Breast epithelium (tissue), 4 donors: ENCODE measurements around the gene SFTPA1. TPM values are rescaled to one million over a fixed set of nuclear protein-coding genes. Genes with fewer than 3 reads are reported as not detected.
"Not testable (repeated sequence)": the region's sequence is repeated elsewhere in the genome, so short reads cannot be mapped to it uniquely, and the experiment has no call there.

Experiments used
- DNase-seq, 2 donors: peaks; one replicate each; pipeline ENCODE4 v3.0.0-alpha.2; 2019; ENCODE audit warnings: low spot score in 2 of 2
- H3K27ac ChIP-seq, 2 donors: fragments of 200-600 bp; sonication (generic) in 1 of 2; one replicate each; pipeline ENCODE4 v1.5.1; 2016 to 2019; ENCODE audit warnings: mild to moderate bottlenecking in 1 of 2
- H3K27me3 ChIP-seq, 2 donors: fragments of 200-600 bp; sonication (generic) in 1 of 2; one replicate each; pipeline versions ENCODE4 v1.5.1 to v1.6.0; 2017 to 2019; ENCODE audit warnings: control low read depth in 1 of 2, mild to moderate bottlenecking in 1 of 2
- H3K36me3 ChIP-seq: fragments of 200-600 bp; one replicate; pipeline ENCODE4 v1.5.1; 2019
- H3K4me1 ChIP-seq, 2 donors: fragments of 200-600 bp; sonication (generic); one replicate each; pipeline ENCODE4 v1.5.1; 2016 to 2019; ENCODE audit warnings: control low read depth in 1 of 2
- H3K4me3 ChIP-seq, 3 donors: fragments of 200-600 bp; sonication (generic); 1 replicate in 2 of 3; 2 replicates in 1 of 3; pipeline ENCODE4 v1.5.1; 2016 to 2019; ENCODE audit warnings: mild to moderate bottlenecking in 3 of 3, moderate library complexity in 2 of 3
- H3K9me3 ChIP-seq, 2 donors: fragments of 200-600 bp; sonication (generic) in 1 of 2; one replicate each; pipeline ENCODE4 v1.5.1; 2016 to 2019; ENCODE audit warnings: control low read depth in 1 of 2
- CTCF ChIP-seq, 3 donors: fragments of 450-650 bp; IDR thresholded peaks; one replicate each; pipeline ENCODE4 v1.5.1; 2016 to 2017; ENCODE audit warnings: antibody characterized with exemption in 3 of 3, mild to moderate bottlenecking in 3 of 3, moderate library complexity in 3 of 3
- POLR2A ChIP-seq: fragments of 450-650 bp; IDR thresholded peaks from one replicate; pipeline ENCODE4 v1.6.1; 2016; ENCODE audit warnings: antibody characterized with exemption, mild to moderate bottlenecking, moderate library complexity
- POLR2AphosphoS5 ChIP-seq, 3 donors: sonication (generic); formaldehyde crosslinking; IDR thresholded peaks; one replicate each; pipeline ENCODE4 v1.6.1; 2017; ENCODE audit warnings: antibody characterized with exemption in 3 of 3
- intact Hi-C: fragments of 100-400 bp; cut with DNase I; formaldehyde crosslinking; loops from one replicate; pipeline ENCODE4 v1.15.1; 2023; ENCODE audit warnings: low total_unique reads
- total RNA-seq, 3 donors: library from RNA; depleted of rRNA; stranded (reverse); fragments of >200 nt; gene quantifications; one replicate each; pipeline ENCODE4 v1.1.0, GENCODE V29; 2016

SFTPA1 gene
- total RNA-seq, 3 donors from 2014 or later, result not detected

DNA sequence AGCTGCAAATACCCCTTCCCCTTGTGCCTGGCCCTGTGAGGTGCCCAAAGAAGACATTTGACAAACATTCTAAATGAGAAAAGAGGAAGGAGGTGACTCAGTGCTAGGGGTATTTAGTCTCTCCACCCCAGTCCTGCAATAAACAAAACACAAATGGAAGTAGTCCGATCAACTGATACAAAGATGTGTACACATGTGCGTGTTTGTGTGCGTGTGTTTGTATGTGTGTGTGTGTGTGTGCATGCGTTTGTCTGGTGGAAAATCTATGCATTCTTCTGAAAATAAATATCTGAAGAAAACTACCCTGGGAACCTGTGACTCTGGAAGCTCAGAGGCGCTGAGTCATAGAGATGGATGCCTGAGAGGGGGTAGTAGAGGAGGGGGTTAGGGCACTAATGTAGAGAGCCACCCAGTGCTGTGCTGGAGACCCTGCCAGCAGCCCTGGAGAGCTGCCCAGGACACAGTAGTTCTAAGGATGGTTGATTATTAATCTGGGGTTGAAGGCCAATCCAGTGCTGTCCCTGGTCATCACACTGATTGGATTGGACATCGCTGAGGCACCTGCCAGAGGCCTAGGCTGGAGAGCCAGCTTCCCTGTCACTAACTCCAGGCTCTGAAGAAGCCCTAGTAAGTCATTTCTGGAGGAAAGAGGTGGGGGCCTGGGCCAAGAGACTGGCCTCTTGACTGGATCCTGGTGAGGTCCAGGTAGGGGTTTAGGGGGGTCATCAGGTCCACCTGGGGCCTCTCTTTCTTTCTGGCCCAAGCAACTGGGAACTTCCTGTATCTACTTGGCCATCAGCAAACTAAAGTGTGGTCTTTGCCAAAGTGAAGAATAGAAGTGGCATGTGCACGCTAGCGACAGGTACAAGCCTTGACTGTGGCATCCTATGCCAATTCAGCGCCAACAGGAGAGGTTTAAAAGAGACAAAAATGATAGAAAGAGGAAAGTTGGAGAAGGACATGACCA, 18.5 kb downstream of the SFTPA1 start:
- intact Hi-C loops, result no loop called here
- no peak for DNase-seq
- no peak for TF ChIP-seq POLR2A
- TF ChIP-seq POLR2AphosphoS5 (IDR thresholded peaks at IDR 0.05), result no peak
- no peak for TF ChIP-seq CTCF (IDR thresholded peaks at IDR 0.05)
- no peak overlapping the region for H3K27ac ChIP-seq
- no peaks in the 10 kb centered on the region for H3K9me3 ChIP-seq
- H3K27me3 ChIP-seq, result no peaks in the 10 kb centered on the region
- no peak overlapping the region for H3K4me3 ChIP-seq
- no peaks in the 10 kb centered on the region for H3K4me1 ChIP-seq
- H3K36me3 ChIP-seq, result no peaks in the 10 kb centered on the region

- H3K27me3 ChIP-seq, result no peaks in the 10 kb centered on the region
- no peak overlapping the region for H3K27ac ChIP-seq
- no peak for DNase-seq
- TF ChIP-seq POLR2AphosphoS5 (IDR thresholded peaks at IDR 0.05) (no peak), CTCF (IDR thresholded peaks at IDR 0.05) (no peak), POLR2A (no peak)
- intact Hi-C loops, result no loop called here
- H3K4me3 ChIP-seq, result no peak overlapping the region
- no peaks in the 10 kb centered on the region for H3K36me3 ChIP-seq
- H3K9me3 ChIP-seq, result no peaks in the 10 kb centered on the region
- H3K4me1 ChIP-seq, result no peaks in the 10 kb centered on the region
Observed at GRCh38 chr10:79629955-79630327, 19.2 kb downstream of the SFTPA1 start.

- DNase-seq, H3K9me3 ChIP-seq, H3K36me3 ChIP-seq, intact Hi-C loops, H3K4me3 ChIP-seq, H3K27ac ChIP-seq, H3K27me3 ChIP-seq, H3K4me1 ChIP-seq: not testable (repeated sequence)
Observed at GRCh38 chr10:79636654-79637199, 26.0 kb downstream of the SFTPA1 start.

- DNase-seq, result no peak
- intact Hi-C loops, result no loop called here
- H3K9me3 ChIP-seq, result no peaks in the 10 kb centered on the region
- H3K36me3 ChIP-seq, result no peaks in the 10 kb centered on the region
- no peak overlapping the region for H3K27ac ChIP-seq
- H3K4me1 ChIP-seq, result no peaks in the 10 kb centered on the region
- no peak for TF ChIP-seq POLR2AphosphoS5 (IDR thresholded peaks at IDR 0.05)
- TF ChIP-seq CTCF (IDR thresholded peaks at IDR 0.05), result no peak
- no peak for TF ChIP-seq POLR2A
- no peak overlapping the region for H3K4me3 ChIP-seq
- no peaks in the 10 kb centered on the region for H3K27me3 ChIP-seq
Observed at GRCh38 chr10:79638318-79638717, 27.6 kb downstream of the SFTPA1 start.

DNA sequence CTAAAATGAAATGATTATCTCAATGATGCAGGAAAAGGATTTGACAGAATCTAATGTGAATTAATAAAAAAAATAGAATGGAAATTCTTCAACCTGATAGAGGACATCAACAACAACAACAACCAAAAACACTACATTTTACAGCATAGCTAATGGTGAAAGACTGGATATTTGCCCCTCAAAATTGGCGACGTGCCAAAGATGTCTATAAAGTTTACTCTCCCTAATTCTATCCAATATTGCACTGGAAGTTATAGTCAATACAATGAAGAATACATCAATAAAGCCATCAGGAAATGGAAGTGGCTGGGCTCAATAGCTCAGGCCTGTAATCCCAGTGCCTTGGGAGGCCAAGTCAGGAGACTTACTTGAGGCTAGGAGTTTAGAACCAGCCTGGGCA, 42.0 kb downstream of the SFTPA1 start:
- H3K27ac ChIP-seq, H3K9me3 ChIP-seq, H3K4me1 ChIP-seq, H3K4me3 ChIP-seq, intact Hi-C loops, DNase-seq, H3K36me3 ChIP-seq, H3K27me3 ChIP-seq: not testable (repeated sequence)

GRCh38 chr10:79663287-79663686, 52.5 kb downstream of the SFTPA1 start:
- H3K4me3 ChIP-seq, DNase-seq, H3K27ac ChIP-seq, H3K27me3 ChIP-seq, intact Hi-C loops, H3K9me3 ChIP-seq, H3K36me3 ChIP-seq, H3K4me1 ChIP-seq: not testable (repeated sequence)

- DNase-seq, H3K9me3 ChIP-seq, H3K4me3 ChIP-seq, H3K36me3 ChIP-seq, H3K27me3 ChIP-seq, H3K4me1 ChIP-seq, H3K27ac ChIP-seq, intact Hi-C loops: not testable (repeated sequence)
Observed at GRCh38 chr10:79664686-79665085, 53.9 kb downstream of the SFTPA1 start.

Other genes starting within 250 kb of the SFTPA1 start
- gene ZCCHC24, start 165.3 kb upstream of the SFTPA1 start, total RNA-seq, result 10 to 100 TPM; 18.7 to 50.8 (median 48.8) TPM
- gene EIF5AL1, start 98.4 kb upstream of the SFTPA1 start, total RNA-seq, result under 1 TPM; under 0.01 to 0.16 (median 0.15) TPM
- gene SFTPA2, start 50.5 kb upstream of the SFTPA1 start, total RNA-seq, result under 1 TPM in 1 of 3 donors, not detected in 2; 0.98 TPM
- under 1 TPM; 0.16 to 0.59 (median 0.33) TPM for gene NUTM2B, start 92.3 kb downstream of the SFTPA1 start, total RNA-seq
- gene NUTM2E, start 215.8 kb downstream of the SFTPA1 start, total RNA-seq, result under 1 TPM in 1 of 3 donors, not detected in 2; 0.73 TPM